Spleen (tissue), 7 donors: ENCODE data around the gene ATP1A4.

Experiments
- CTCF ChIP-seq, 11 experiments: fragments of 200-600 bp in 7 of 11; fragments of 450-650 bp in 4 of 11; sonication (generic) in 4 of 11; IDR thresholded peaks in 8 of 11; conservative IDR thresholded peaks in 3 of 11; 1 replicate in 7 of 11; 2 replicates in 4 of 11; pipeline versions ENCODE4 v1.4.0 to v1.8.0; 2016 to 2021; ENCODE audit warnings: antibody characterized with exemption in 11 of 11, inconsistent platforms in 4 of 11, mild to moderate bottlenecking in 1 of 11
- POLR2A ChIP-seq, 3 donors: fragments of 450-650 bp; IDR thresholded peaks; one replicate each; pipeline ENCODE4 v1.5.1; 2017; ENCODE audit warnings: antibody characterized with exemption in 3 of 3, mild to moderate bottlenecking in 1 of 3
- POLR2AphosphoS5 ChIP-seq, 3 donors: sonication (generic); formaldehyde crosslinking; IDR thresholded peaks; one replicate each; pipeline ENCODE4 v1.5.1; 2017; ENCODE audit warnings: antibody characterized with exemption in 3 of 3
- donor health status: DM: no; HTN: no; CAD: no; lungs with moderate emphysema.
- donor health status: DM: no; HTN: no; CAD: no.
- donor health status: DM: no; HTN: no; CAD: no.

DNA sequence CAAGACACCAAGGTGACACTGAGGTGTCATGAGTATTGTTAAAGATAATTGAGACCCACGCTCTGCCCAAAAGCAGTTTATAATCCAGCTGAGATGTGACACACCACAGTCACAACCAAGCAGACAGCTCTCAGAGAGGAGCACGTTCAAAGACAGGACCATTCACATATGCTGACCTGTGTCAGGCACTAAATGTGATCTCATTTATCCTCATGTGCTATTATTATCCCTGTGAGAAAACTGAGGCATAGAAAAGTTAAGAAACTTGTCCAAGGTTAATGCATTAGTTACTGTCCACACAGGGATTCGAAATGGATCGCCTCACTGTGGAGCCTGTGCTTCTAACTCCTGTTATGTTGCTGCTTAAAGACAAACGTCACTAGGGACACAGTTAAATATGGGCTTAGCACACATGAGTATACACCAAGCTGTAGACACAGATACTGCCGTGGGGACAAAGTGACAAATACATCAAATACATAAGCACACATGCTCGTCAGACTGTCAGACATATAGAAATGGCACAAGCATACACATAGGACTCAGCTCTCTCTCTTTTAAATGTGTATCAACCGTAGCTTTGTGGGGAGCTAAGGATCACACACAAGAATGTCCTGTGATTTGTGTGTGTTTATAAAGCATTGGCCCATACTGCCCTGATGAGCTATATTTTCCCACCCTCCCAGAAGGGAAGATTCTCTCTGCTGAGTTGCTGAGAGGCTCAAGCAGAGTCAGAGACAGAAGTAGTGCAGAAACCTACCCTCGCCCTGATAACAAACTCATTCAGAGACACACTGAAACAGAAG is 49.5 kb upstream of the ATP1A4 start:
- TF ChIP-seq CTCF (IDR thresholded peaks at IDR 0.05 in 8 of 11, conservative IDR thresholded peaks at IDR 0.05 in 3 of 11), result no peak
- no peak for TF ChIP-seq POLR2AphosphoS5 (IDR thresholded peaks at IDR 0.05)
- no peak for TF ChIP-seq POLR2A (IDR thresholded peaks at IDR 0.05)
